Activated gamma-delta T cell (primary cell): ENCODE data around the gene PLIN3.
"Not testable (repeated sequence)": the region's sequence is repeated elsewhere in the genome, so short reads cannot be mapped to it uniquely, and the experiment has no call there.

ENCODE experiments used
- DNase-seq: peaks from one replicate; lab custom pipeline; 2025; lab: John Stamatoyannopoulos, UW

Gene PLIN3

DNA sequence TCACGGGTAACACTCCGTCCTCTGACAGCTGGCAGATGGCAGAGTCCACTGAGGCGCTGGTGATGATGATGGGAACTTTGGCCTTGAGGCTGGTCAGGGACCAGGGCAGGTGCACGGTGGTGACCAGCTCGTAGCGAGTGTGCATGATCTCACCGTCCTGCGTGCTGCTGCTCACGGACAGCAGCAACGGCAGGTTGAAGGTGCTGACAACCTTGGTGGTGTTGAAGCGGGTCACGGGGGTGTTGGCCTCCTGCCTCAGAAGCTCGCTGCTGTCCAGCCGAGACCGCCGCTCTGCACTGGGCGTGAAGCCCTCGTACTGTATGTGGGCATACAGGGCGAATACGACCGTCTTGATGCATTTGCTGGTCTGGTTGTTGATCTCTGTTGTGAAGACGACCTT, 23.6 kb upstream of the PLIN3 start:
- no peak for DNase-seq

DNA sequence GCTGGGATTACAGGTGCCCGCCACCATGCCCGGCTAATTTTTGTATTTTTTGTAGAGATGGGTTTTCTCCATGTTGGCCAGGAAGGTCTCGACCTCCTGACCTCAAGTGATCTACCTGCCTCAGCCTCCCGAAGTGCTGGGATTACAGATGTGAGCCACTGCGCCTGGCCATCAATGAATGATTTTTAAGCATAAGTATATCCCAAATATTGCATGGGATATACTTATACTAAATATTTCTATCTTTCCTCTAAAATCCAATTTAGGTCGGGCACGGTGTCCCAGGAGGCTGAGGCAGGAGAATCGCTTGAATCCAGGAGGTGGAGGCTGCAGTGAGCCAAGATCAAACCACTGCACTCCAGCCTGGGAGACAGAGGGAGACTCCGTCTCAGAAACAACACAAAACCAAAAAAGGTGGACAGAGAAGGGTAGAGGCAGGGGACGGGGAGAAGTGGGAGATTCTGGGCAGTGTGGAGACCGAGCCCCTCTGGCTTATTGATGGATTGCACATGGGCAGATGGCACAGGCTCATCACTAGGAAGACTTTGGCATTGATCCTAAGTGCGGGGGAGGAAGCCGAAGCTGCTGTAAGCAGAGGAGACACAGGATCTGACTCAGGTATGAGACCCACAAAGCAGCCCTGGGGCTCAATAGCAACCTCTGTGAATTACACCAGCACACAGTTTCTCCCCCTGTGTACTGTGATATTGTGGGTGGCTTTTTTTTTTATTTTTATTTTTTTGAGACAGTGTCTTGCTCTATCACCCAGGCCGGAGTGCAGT, 21.8 kb upstream of the PLIN3 start:
- DNase-seq: no peak

DNA sequence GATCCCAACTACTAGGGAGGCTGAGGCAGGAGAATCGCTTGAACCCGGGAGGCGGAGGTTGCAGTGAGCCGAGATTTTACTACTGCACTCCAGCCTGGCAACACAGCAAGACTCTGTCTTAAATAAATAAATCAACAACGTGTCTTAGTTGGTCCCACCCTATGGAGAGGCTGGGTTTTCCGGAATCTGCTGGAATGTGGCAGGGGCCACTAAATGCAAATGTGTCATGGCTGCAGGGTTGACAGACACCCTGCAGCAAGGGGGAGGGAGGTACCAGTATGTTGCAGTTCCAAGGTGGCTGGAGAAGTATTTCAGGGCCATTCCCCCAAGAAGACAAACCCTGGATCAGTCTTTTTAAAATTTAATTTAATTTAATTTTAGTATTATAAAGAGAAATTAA, 20.3 kb upstream of the PLIN3 start:
- not testable (repeated sequence) for DNase-seq

DNA sequence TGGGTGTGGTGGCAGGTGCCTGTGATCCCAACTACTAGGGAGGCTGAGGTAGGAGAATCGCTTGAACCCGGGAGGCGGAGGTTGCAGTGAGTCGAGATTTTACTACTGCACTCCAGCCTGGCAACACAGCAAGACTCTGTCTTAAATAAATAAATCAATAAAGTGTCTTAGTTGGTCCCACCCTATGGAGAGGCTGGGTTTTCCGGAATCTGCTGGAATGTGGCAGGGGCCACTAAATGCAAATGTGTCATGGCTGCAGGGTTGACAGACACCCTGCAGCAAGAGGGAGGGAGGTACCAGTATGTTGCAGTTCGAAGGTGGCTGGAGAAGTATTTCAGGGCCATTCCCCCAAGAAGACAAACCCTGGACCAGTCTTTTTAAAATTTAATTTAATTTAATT, 17.5 kb upstream of the PLIN3 start:
- not testable (repeated sequence) for DNase-seq

DNA sequence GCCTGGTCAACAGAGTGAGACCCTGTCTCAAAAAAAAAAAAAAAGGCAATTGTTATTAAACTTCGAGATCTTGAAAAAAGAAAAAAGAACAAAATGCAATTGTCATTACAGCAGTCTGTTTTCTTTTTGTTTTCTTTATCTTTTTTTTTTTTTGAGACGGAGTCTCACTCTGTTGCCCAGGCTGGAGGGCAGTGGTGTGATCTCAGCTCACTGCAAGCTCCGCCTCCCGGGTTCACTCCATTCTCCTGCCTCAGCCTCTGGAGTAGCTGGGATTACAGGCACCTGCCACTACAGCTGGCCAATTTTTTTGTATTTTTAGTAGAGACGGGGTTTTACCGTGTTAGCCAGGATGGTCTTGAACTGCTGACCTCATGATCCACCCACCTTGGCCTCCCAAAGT, 15.4 kb upstream of the PLIN3 start:
- not testable (repeated sequence) for DNase-seq

DNA sequence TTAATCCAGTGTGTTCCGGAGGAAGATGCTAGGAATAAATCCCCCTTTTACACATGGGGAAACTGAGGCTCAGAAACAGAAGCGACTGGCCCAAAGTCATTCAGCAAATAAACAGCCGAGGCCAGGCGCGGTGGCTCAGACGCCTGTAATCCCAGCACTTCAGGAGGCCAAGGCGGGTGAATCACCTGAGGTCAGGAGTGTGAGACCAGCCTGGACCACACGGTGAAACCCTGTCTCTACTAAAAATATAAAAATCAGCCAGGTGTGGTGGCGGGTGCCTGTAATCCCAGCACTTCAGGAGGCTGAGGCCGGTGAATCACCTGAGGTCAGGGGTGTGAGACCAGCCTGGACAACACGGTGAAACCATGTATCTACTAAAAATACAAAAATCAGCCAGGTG, 11.6 kb upstream of the PLIN3 start:
- no peak for DNase-seq

GRCh38 chr19:4878491-4878968, 11.1 kb upstream of the PLIN3 start:
- DNase-seq: no peak

- no peak for DNase-seq
These were observed 10.5 kb upstream of the PLIN3 start for GRCh38 chr19:4877753-4878490.

DNA sequence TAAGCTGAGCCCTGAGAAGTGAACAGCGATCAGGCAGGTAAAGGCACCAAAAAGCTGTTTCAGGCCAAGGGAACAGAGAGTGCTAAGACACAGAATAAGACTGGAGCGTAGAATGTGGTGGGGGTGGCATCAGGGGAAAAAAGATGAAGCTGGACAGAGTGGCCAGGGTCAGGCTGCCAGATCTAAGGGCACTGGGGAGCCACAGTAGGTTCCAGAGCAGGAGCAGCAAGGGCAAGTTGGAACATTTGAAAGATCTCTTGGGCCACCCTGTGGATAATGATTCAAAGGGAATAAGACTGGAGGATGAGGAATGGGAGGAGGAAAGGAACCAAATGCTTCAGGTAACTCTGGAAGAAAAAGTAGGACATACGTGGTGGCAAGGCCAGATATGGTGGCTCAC, 6.5 kb upstream of the PLIN3 start:
- DNase-seq: no peak

GRCh38 chr19:4871711-4872110, 4.2 kb upstream of the PLIN3 start:
- DNase-seq: no peak

DNA sequence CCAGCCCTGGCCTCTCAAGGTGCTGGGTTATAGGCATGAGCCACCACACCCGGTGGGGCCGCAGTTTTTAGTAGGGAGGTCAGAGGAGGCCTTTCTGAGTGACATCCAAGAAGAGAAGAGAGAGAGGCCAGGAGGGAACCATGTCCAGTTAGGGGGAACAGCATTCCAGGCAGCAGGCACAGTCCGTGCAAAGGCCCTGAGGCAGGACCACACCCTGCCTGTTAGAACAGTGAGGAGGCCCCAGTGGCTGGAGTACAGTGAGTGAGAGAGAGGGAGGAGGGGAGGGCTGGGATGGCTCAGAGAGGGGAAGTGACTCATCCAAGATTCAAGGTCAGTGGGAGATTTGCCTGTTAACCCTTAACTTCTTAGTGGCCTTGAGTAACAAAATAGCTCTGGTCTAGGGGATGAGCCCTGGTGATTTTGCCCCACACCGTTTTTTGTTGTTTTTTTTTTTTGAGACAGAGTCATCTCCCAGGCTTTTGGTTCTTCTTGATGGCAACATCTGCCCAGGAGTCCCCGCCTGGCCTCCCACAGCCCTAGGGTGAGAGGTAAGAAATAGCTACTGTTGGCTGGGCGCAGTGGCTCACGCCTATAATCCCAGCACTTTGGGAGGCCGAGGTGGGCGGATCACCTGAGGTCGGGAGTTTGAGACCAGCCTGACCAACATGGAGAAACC, 2.7 kb upstream of the PLIN3 start:
- DNase-seq: no peak

DNA sequence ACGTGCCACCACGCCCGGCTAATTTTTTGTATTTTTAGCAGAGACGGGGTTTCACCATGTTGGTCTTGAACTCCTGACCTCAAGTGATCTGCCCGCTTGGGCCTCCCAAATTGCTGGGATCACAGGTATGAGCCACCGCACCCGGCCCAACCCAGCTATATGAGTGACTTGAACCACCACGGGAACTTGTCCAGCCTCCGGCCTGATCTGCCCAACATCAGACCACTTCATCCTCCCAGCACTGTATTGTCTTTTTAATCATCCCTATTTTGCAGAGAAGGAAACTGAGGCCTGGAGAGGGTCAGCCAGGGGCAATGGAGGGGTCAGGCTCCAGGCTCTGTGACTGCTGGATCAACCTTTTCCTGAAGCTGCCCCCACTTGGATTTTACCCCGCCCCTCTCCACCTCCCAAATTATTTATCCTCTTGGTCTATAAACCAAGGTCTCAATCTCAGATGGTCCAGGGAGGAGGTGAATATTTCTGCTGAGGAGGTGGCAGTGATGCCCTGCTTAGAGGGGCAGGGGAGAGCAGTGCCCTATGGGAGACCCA, 893 bp upstream of the PLIN3 start:
- no peak for DNase-seq

GRCh38 chr19:4866595-4867424, 657 bp downstream of the PLIN3 start:
- no peak for DNase-seq

- no peak for DNase-seq
These were observed 6.3 kb downstream of the PLIN3 start for GRCh38 chr19:4861147-4861546.

- DNase-seq: no peak
These were observed 7.8 kb downstream of the PLIN3 start for GRCh38 chr19:4859697-4860096.

- DNase-seq: not testable (repeated sequence)
These were observed 11.0 kb downstream of the PLIN3 start for GRCh38 chr19:4856468-4856867.

DNA sequence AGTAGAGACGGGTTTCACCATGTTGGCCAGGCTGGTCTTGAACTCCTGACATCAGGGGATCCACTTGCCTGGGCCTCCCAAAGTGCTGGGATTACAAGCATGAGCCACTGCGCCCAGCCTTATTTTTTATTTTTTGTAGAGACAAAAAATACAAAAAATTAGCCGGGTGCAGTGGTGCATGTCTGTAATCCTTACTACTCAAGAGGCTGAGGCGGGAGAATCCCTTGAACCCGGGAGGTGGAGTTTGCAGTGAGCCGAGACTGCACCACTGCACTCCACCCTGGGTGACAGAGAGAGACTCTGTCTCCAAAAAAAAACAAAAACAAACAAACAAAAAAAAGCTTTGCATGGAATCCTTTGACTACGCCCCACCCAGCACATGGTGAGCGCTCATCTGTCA, 14.0 kb downstream of the PLIN3 start:
- not testable (repeated sequence) for DNase-seq

DNA sequence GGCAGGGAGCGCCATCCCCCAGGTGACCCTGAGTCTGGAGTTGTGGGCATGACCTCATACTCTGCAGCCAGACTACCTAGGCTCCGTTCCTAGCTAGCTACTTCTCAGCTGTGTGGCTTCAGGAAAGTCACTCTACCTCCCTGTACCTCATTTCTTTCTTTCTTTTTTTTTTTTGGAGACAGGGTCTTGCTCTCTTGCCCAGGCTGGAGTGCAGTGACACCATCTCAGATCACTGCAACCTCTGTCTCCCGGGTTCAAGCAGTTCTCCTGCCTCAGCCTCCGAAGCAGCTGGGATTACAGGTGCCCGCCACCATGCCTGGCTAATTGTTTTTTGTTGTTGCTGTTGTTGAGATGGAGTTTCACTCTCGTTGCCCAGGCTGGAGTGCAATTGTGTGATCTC, 15.0 kb downstream of the PLIN3 start:
- no peak for DNase-seq

- DNase-seq: no peak
These were observed 15.7 kb downstream of the PLIN3 start for GRCh38 chr19:4851551-4852290.

GRCh38 chr19:4849019-4849418, 18.4 kb downstream of the PLIN3 start:
- DNase-seq: no peak
